Keratinocyte (primary cell): Measurements from ENCODE around the gene MBTPS1. TPM values are rescaled to one million over a fixed set of nuclear protein-coding genes. Genes with fewer than 3 reads are reported as not detected.

Experiments
- DNase-seq: peaks from one replicate; pipeline ENCODE4 v3.0.0-alpha.2; 2011; ENCODE audit warnings: low read depth, missing footprints, low spot score
- FAIRE-seq: peaks from 2 replicates; lab custom pipeline; 2011; peaks lifted over from hg19 to GRCh38; lab: Jason Lieb, UNC
- H2AFZ ChIP-seq: 2 replicates; pipeline ENCODE4 v1.6.0; 2012; ENCODE audit warnings: low read length, control low read depth, inconsistent platforms; ENCODE audit not compliant: control insufficient read depth
- H3K27ac ChIP-seq: 2 replicates; pipeline ENCODE4 v1.5.1; 2011; ENCODE audit warnings: low read length; ENCODE audit not compliant: control insufficient read depth, insufficient read depth
- H3K27me3 ChIP-seq: 3 replicates; pipeline ENCODE4 v1.6.0; 2011; ENCODE audit warnings: low read length; ENCODE audit not compliant: control insufficient read depth, insufficient read depth; ENCODE audit errors: extremely low read depth
- H3K36me3 ChIP-seq, 2 experiments: 2 replicates in 1 of 2; 3 replicates in 1 of 2; pipeline ENCODE4 v1.5.1; 2011; ENCODE audit warnings: low read length in 2 of 2, mild to moderate bottlenecking in 1 of 2; ENCODE audit not compliant: control insufficient read depth in 2 of 2, insufficient read depth in 2 of 2; ENCODE audit errors: extremely low read depth in 1 of 2
- H3K4me1 ChIP-seq: 3 replicates; pipeline ENCODE4 v1.5.1; 2011; ENCODE audit warnings: low read length; ENCODE audit not compliant: control insufficient read depth, insufficient read depth; ENCODE audit errors: extremely low read depth
- H3K4me2 ChIP-seq: 3 replicates; pipeline ENCODE4 v1.6.0; 2011; ENCODE audit warnings: low read depth, low read length; ENCODE audit not compliant: control insufficient read depth, insufficient read depth; ENCODE audit errors: extremely low read depth
- H3K4me3 ChIP-seq, 3 experiments: fragments of 200-600 bp in 1 of 3; sonication (generic) in 1 of 3; 2 replicates in 2 of 3; 3 replicates in 1 of 3; pipeline ENCODE4 v1.5.1; 2011 to 2016; ENCODE audit warnings: low read length in 3 of 3, mild to moderate bottlenecking in 3 of 3, control low read depth in 2 of 3, inconsistent platforms in 1 of 3, low read depth in 1 of 3, mixed read lengths in 1 of 3, mixed run types in 1 of 3, moderate library complexity in 1 of 3; ENCODE audit not compliant: control insufficient read depth in 2 of 3, insufficient read depth in 2 of 3; ENCODE audit errors: extremely low read depth in 1 of 3
- H3K79me2 ChIP-seq: 2 replicates; pipeline ENCODE4 v1.6.0; 2012; ENCODE audit warnings: low read length; ENCODE audit not compliant: control insufficient read depth, insufficient read depth
- H3K9ac ChIP-seq: 3 replicates; pipeline ENCODE4 v1.6.0; 2011; ENCODE audit warnings: low read length; ENCODE audit not compliant: control insufficient read depth, insufficient read depth; ENCODE audit errors: extremely low read depth
- H3K9me1 ChIP-seq: 3 replicates; pipeline ENCODE4 v1.6.0; 2011; ENCODE audit warnings: low read length; ENCODE audit not compliant: control insufficient read depth, insufficient read depth; ENCODE audit errors: extremely low read depth
- H3K9me3 ChIP-seq: 2 replicates; pipeline ENCODE4 v1.5.1; 2012; ENCODE audit warnings: low read depth, low read length; ENCODE audit not compliant: control insufficient read depth
- H4K20me1 ChIP-seq: 3 replicates; pipeline ENCODE4 v1.6.0; 2011; ENCODE audit warnings: low read length; ENCODE audit not compliant: control insufficient read depth, insufficient read depth; ENCODE audit errors: extremely low read depth
- CTCF ChIP-seq, 3 experiments: IDR thresholded peaks in 1 of 3; conservative IDR thresholded peaks in 1 of 3; optimal IDR thresholded peaks in 1 of 3; 2 replicates in 2 of 3; 3 replicates in 1 of 3; pipeline versions ENCODE3 to v1.5.1; 2011; ENCODE audit warnings: low read length in 3 of 3, mild to moderate bottlenecking in 3 of 3, moderate library complexity in 2 of 3, control low read depth in 1 of 3, inconsistent platforms in 1 of 3; ENCODE audit not compliant: insufficient read depth in 2 of 3; ENCODE audit errors: extremely low read depth in 1 of 3
- EZH2 ChIP-seq: IDR thresholded peaks from one replicate; pipeline ENCODE4 v1.6.1; 2012; ENCODE audit warnings: inconsistent platforms, mild to moderate bottlenecking, low read length, moderate library complexity
- dilution Hi-C: fragments of 300-500 bp; cut with MboI; formaldehyde crosslinking; loops from one replicate; pipeline ENCODE4 v1.7.0; 2020; ENCODE audit warnings: low sequenced_read_pairs; ENCODE audit not compliant: extremely low pct_ligation_motif_present
- polyA plus RNA-seq, 5 experiments: library from polyadenylated mRNA; depleted of rRNA in 3 of 5; stranded (reverse) in 3 of 5; stranded (forward) in 1 of 5; unstranded in 1 of 5; fragments of >200 nt; gene quantifications; 1 replicate in 1 of 5; 2 replicates in 3 of 5; 3 replicates in 1 of 5; pipeline versions ENCODE4 v1.2.1 to v1.2.3, GENCODE V29; 2011 to 2012; ENCODE audit warnings: missing spikeins in 2 of 5, low read depth in 1 of 5, low replicate concordance in 1 of 5

Gene MBTPS1
- polyA plus RNA-seq, 1 donor (not counting 4 experiments of a cell fraction or from before 2014, with no cell fraction given), result 56.0 TPM

DNA sequence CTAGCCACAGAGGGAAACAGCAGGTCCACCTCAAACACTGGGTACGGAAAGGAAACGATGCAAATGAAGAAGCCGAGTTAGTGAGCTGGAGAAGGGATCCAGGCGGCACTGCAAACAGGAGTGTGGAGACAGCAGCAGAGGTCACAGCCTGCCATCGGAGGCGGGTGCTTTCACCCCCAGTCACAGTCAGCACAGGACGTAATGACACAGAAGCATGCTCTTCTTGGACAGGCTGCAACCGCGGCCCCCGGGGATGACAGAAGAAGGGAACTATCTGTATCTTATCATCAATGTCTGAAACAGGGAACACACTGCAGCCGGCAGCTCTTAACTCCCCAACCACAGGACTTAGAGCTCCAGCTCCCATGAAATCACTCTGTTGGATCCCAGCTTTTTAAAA, 58.1 kb downstream of the MBTPS1 start:
- Histone ChIP-seq H2AFZ (no peak overlapping the region), H3K36me3 (peaks cover 36 to 59% of the 10 kb centered on the region in 2 experiments), H4K20me1 (no peaks in the 10 kb centered on the region), H3K4me3 (no peak overlapping the region), H3K79me2 (no peaks in the 10 kb centered on the region), H3K9me3 (no peaks in the 10 kb centered on the region), H3K9me1 (no peaks in the 10 kb centered on the region), H3K27ac (no peak overlapping the region), H3K9ac (no peak overlapping the region), H3K27me3 (no peaks in the 10 kb centered on the region), H3K4me2 (no peak overlapping the region), H3K4me1 (no peaks in the 10 kb centered on the region)
- no peak for DNase-seq
- no peak for FAIRE-seq
- no peak for TF ChIP-seq CTCF (optimal IDR thresholded peaks at IDR 0.05 in 1 of 3, IDR thresholded peaks at IDR 0.05 in 1 of 3, conservative IDR thresholded peaks at IDR 0.05 in 1 of 3; ENCODE audit: extremely low read depth in 1 of 3, insufficient read depth in 2 of 3, low read length in 3 of 3)
- no peak for TF ChIP-seq EZH2
- dilution Hi-C loops, result no loop called here

DNA sequence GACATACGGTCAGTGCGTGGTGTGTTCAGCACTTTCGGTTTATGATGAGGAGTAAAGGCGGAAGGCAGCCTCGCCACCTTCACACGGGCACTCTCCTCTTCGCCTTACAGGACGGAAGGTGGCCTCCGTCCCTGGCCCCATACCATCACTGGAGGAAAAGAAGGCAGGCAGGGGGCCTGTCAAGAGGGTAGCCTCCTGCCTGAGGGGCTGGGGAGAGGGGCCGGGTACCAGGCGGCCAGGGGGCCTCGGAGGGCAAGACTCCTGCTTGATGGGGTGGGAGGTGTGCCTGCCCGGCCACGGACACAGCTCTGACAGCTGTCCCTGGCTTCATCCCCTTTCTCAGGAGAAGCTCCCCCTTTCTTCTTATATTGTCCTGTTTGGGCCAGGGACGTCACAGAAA, 58.5 kb downstream of the MBTPS1 start:
- TF ChIP-seq EZH2 (no peak), CTCF (optimal IDR thresholded peaks at IDR 0.05 in 1 of 3, IDR thresholded peaks at IDR 0.05 in 1 of 3, conservative IDR thresholded peaks at IDR 0.05 in 1 of 3; ENCODE audit: extremely low read depth in 1 of 3, insufficient read depth in 2 of 3, low read length in 3 of 3) (no peak)
- dilution Hi-C loops, result no loop called here

More for the DNA sequence above, 58.5 kb downstream of the MBTPS1 start:
- Histone ChIP-seq H3K4me3 (no peak overlapping the region), H3K36me3 (peaks cover 39 to 64% of the 10 kb centered on the region in 2 experiments), H3K27me3 (no peaks in the 10 kb centered on the region), H3K9me3 (no peaks in the 10 kb centered on the region), H3K4me2 (no peak overlapping the region), H3K4me1 (no peaks in the 10 kb centered on the region), H3K9ac (no peak overlapping the region), H3K79me2 (no peaks in the 10 kb centered on the region), H2AFZ (no peak overlapping the region), H4K20me1 (no peaks in the 10 kb centered on the region), H3K27ac (no peak overlapping the region), H3K9me1 (no peaks in the 10 kb centered on the region)
- no peak for FAIRE-seq
- no peak for DNase-seq
